Prostate gland (tissue), 2 donors: Measurements from ENCODE around the gene FAXC.

Source experiments
- POLR2A ChIP-seq: fragments of 450-650 bp; IDR thresholded peaks from one replicate; pipeline ENCODE4 v1.6.1; 2016; ENCODE audit warnings: antibody characterized with exemption, mild to moderate bottlenecking
- TF ChIP-seq, protein P1 (sequence below), 4 experiments: fragments of 200-600 bp in 2 of 4; fragments of 450-650 bp in 2 of 4; sonication (generic) in 2 of 4; IDR thresholded peaks; 1 replicate in 3 of 4; 2 replicates in 1 of 4; pipeline ENCODE4 v1.5.1; 2016 to 2019; ENCODE audit warnings: antibody characterized with exemption in 4 of 4, mild to moderate bottlenecking in 2 of 4, moderate library complexity in 2 of 4

DNA sequence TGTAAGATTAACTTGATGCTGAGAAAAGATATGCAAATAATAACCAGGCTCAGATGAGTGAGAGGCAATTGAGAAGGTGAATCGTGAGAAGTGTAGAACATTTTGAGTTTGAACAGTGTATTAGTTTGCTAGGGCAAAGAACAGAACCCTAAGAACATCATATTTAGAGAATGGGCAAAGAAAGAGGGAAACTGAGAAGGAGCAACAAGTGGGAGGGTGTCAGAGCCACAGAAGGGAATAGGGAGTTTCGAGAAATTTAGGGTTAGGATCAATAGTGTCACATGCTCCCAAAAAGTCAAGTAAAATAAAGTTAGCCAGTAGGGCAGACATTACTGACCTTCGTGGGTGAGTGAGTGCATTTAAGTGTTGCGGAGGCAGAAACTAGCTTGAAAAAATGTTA is 5.5 kb upstream of the FAXC start:
- TF ChIP-seq POLR2A = no peak
- TF ChIP-seq, protein P1, sequence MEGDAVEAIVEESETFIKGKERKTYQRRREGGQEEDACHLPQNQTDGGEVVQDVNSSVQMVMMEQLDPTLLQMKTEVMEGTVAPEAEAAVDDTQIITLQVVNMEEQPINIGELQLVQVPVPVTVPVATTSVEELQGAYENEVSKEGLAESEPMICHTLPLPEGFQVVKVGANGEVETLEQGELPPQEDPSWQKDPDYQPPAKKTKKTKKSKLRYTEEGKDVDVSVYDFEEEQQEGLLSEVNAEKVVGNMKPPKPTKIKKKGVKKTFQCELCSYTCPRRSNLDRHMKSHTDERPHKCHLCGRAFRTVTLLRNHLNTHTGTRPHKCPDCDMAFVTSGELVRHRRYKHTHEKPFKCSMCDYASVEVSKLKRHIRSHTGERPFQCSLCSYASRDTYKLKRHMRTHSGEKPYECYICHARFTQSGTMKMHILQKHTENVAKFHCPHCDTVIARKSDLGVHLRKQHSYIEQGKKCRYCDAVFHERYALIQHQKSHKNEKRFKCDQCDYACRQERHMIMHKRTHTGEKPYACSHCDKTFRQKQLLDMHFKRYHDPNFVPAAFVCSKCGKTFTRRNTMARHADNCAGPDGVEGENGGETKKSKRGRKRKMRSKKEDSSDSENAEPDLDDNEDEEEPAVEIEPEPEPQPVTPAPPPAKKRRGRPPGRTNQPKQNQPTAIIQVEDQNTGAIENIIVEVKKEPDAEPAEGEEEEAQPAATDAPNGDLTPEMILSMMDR (IDR thresholded peaks at IDR 0.05) = no peak
